DMS53 treated with DMSO at 0.1 percent for 48 hours (cell line): ENCODE results near the gene UBE2U.

Source experiments
- DNase-seq: peaks from one replicate; lab custom pipeline; 2025; ENCODE audit not compliant: unreplicated experiment; lab: John Stamatoyannopoulos, UW

Gene UBE2U, protein sequence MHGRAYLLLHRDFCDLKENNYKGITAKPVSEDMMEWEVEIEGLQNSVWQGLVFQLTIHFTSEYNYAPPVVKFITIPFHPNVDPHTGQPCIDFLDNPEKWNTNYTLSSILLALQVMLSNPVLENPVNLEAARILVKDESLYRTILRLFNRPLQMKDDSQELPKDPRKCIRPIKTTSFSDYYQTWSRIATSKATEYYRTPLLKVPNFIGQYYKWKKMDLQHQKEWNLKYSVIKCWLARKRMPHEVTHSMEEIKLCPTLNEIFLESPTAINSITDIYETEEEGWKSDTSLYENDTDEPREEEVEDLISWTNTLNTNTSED

DNA sequence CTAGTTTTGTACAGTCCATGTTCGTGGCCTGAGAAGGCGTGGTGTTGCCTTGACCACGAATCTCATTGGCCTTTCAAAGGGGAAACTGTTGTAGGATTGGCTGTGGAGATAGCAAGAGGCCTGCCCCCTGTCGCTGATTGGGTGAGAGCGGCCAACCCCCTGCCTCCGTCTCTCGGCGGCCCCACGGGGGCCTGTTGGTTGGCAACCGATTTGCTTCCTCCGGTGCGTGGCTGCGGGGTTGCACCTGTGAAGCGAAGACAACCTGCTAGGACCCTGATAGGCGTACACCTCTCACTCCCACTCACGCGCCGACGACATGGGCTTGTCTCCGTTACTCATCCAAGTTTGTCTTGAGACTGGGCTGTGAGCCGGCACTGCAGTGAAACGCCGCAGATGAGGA is at the start of gene UBE2U:
TSS of gene UBE2U (plus strand) at position 204 of the 400 bp plus-strand sequence. CDS start 428 bp downstream, outside the sequence.
- DNase-seq = no peak

DNA sequence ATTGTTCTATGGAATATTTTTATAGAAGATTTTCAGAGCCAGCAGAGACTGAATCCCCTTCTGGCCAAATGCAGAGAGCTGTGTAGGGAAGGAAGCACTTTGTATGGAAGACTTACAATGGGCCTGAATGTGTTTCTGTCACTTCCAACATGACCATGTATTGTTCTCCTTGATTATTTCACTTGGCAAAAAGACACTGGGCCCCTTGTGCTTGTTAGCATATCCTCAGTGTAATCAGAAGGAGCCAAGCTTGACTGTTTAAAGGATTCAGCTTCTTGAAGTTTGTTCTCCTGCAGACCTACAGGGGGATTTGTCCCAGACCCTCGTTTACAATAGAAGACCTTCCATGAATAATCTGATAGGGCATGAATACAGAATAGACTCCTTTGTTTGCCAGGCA is 48.1 kb upstream of the UBE2U start:
- DNase-seq = no peak

DNA sequence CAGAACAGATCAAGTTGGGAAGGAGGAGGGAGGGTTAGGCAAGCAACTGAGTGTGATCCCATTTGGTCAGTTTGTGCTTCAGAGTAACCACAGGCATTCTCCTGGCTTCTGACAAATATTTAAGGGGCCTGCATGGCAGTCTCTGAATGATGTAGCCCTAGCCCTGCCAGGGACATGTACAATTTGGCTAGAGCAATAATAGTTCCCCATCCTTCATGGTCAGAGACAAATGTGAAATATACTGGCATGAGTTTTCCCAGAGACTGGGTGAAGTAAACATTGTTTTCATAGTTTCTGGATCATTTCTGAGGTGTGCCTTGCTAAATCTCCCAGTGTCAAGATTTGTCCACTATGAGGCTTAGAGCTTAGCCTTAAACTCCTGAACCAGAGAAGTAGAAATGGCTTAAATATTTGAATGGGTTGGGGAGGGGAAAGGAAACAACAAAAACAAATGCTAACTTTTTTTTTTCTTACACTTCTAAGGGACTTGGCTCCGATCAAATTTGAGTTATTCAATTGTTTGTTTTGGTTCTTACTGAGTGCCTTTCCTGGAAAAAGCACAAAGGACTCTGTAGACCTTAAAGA is 42.0 kb upstream of the UBE2U start:
- no peak for DNase-seq

DNA sequence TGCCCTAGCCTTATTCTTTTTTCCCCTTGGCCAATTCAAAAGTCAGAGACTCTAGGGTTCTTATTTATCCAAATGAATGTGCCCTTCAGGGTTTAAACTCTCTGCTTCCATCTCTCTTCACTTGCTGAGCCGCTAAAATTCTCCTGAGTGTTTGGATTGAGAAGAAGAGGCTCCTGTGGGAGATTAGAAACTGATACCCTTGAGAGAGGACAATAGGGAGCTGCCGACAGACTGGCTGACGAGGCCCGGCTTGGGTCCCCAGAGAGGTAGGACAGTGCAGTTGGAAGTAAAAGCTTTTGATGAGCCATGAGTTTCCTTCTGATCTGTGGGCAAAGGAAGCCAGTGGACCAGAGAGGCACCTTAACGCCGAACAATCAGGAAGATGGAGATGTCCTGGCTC is 41.3 kb upstream of the UBE2U start:
- DNase-seq = no peak

DNA sequence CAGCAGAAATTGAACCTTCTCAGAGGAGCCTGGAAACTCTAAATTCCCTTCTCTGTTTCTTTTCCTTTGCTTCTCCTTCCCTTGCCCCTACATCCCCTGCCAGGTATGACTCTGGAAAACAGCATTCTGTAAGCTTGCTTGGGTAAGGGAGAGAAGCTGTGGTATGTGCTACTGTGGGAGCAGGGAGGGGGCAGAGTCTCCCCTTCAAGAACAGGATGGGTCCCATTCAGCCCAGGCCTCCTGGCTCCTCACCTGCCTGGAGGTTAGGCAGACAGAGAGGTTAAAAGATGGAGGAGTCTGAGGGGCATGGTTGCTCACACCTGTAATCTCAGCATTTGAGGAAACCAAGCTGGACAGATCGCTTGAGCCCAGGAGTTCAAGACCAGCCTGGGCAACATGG is 40.6 kb upstream of the UBE2U start:
- no peak for DNase-seq

DNA sequence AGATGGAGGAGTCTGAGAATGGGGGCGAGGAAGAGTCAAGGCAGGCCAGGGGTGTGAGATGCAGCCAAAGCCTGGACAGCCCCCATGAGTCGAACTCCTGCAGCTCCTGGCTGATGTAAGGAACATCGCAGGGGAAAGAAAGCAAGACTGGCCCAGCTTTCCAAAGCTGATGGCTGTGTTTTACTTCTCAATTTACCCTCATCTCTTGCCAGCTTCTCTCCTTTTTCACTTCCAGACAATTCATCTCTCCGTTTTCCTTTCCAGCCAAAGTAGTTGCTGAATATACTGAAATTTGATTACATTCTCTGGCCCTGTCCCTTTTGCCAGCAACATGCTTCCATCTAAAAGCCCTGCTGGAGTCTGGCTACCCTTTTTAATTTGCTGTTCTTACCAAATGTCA is 40.0 kb upstream of the UBE2U start:
- no peak for DNase-seq

DNA sequence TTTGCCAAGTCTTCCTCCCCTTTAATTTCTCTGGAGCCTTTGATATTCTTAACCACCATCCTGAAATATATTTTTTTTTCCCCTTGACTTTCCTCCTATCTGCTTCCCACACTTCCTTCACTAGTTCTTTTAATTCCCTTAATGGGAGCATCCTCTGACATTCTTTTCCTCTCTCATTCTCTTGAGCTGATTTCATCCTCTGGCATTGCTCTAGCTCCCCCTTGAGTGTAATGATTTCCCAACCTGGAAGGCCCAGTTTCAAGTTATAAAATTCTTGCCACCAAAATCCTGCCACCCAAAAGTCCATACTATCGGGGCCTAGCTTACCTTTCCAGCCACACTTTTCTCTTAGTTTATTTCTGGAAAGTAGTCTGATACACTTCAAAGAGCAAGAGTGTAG is 39.5 kb upstream of the UBE2U start:
- DNase-seq = peak; percentile 17

DNA sequence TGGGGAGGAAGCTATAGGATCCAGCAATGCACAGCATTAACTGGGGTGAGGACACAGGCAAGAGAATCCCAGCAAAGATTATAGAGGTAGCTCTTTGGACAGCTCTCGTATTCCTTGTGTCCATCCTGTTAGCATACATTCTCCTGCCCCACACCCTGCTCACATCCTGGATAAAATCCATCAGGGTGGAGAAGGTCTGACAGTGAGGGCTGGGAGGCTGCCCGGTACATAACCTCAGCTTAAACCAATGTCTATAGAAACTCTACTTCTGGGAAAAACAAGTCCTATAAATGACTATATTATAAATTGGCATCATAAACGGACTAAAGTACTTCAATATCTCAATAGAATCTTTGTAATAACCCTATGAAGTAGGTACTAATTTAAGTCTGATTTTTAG is 36.8 kb upstream of the UBE2U start:
- DNase-seq = no peak

DNA sequence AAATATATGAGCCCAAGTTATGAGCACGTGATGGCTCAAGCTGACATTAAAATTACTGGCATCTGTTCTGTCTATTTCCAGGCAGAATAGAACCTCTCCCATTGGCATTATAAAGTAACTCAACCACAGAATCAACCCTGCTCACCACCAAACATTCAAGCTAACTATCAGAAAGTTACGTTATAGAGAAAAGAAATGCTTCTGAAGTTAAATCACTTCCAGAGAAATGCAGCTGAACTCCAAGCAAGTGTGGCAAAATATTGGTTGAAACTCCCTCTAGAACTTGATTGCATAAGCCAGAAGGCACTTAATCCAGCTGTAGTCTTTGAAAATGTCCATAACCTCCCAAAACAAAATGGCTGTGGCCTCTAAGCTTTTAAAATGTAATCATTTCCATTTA is 36.2 kb upstream of the UBE2U start:
- no peak for DNase-seq

DNA sequence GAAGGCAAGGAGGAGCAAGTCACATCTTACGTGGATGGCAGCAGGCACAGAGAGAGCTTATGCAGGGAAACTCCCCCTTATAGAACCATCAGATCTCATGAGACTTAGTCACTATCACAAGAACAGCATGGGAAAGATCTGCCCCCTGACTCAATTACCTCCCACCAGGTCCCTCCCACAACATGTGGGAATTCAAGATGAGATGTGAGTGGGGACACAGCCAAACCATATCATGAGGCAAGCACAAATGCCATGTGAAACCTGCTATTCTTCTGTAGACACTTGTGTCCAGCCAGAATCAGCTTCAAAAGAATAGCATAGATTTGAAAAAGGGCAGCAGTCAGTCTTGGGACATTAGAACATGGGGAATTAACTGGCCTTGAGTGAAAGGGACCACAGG is 32.2 kb upstream of the UBE2U start:
- no peak for DNase-seq

DNA sequence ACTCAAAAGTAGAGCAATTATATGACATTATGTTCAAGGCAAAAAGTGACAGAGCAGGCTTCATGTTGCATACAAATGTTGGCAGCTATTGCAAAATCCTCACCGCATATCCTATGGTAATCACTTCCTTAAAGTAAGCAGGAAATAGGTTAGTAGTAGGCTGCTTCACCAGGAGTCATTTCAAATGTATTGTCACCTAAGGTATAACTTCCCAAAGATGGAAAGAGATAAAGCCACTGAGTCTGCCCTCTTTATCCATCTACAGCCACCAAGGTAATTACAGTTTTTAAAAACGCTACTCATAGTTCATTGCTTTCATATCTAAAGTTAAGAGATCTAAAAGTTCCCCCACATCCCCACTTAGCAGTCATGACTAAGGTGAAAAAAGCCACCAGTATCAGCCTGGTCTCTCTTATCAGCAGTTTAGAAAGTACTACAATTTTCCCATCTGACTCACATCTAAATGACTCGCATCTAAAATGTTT is 31.6 kb upstream of the UBE2U start:
- DNase-seq = peak; percentile 72

DNA sequence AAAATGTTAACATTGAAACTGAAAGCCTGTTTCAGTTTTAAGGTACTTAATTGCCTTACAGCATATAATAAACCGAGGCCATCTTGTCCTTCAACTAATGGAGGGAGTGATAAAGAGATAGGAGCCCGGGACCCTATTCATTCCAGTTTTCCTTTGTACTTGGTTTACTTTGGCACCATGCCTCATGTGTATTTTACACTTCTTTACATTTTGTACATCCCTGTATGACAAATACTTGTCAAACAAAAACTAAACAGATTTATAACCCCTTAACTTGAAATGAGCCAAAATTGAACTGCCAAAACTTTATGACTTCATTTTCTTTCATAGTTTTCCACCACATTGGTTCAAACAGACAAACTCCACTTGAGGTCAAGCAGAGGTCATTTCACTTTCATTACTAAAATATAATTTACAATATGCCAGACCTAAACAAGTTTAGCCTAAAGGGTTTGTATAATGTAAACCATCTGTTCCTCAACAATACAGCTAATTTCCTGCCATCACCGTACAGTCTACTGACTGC is 30.9 kb upstream of the UBE2U start:
- peak; percentile 94 for DNase-seq

DNA sequence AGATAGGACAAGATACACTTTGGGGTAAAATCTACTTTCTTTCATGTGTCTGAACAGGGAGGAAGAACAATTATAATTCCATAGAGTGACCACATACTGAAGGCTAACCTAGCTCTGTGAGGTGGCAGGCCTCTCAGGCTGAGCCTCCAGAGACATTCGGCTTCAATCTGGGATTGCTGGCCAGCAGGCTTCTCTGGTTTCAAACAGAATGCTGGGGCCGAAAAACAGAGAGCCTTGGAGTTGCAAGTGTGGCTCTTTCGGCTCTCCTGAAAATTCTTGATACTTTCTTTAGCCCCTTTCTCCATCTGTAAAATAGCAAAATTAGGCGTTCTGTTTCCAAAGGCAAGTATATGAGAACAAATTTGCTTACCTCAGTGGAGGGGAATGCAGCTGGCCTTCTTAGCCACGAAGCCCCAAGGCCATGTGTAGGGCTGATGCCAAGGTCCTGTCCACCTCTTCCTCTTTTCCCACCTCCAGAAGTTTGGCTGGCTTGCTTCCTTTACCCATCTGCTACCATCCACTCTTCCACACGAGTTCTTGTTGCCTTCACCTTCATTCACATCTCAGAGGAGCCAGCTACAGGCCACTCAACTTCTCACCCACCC is 30.0 kb upstream of the UBE2U start:
- no peak for DNase-seq

DNA sequence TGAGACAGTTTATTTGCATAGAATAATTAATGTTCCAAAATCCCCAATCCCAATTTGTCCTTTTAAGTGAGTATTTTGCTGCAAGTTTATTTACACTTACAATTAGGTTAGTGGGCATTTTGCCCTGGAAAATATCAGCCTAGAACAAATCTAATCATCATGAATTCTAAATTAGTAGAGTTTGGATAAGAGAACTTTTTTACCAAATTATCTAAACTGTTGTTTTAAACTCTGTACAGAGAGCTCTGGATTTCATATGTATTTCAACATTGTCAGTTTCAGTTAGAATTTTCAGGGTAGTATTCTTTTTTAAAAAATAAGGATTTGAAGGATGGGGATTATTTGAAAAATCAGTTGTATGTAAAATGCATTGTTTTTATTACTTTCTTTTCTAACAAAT is 27.8 kb upstream of the UBE2U start:
- no peak for DNase-seq

DNA sequence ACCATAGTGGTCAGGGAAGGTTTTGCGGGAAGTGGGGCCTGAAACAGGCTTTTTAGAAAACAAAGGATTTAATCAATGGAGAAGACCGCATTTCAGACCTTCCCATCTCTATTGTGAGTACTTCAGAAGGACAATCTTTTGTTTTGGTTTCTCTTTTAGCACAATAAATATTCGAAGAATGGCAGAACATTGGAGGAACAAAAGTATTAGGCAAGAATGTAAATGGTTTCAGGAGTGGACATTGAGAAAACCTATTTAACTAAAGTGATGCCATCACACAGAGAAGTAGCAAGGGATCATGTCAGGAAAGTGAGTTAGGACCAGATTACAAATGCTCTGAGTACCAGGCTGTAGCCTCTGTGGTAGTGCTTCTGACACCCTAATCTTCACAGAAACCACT is 26.8 kb upstream of the UBE2U start:
- no peak for DNase-seq

DNA sequence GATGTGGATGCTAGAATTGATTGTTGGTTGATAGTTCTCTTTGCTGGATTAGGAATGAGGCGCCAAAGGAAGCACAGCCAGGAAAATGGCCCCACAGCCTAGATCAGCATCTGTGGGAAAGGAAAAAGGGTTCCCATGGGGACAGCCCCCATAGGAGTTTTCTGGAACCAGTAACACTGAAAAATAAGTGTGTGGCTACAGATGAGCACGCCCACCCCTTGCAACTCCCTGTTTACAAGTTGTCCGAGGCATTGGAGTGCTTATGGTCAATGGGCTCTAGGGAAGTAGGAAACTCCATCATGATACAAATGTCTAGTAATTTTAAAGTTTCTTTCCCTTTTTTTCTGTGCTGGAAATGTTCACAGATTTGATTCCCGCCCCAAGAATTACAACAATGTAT is 23.8 kb upstream of the UBE2U start:
- no peak for DNase-seq

DNA sequence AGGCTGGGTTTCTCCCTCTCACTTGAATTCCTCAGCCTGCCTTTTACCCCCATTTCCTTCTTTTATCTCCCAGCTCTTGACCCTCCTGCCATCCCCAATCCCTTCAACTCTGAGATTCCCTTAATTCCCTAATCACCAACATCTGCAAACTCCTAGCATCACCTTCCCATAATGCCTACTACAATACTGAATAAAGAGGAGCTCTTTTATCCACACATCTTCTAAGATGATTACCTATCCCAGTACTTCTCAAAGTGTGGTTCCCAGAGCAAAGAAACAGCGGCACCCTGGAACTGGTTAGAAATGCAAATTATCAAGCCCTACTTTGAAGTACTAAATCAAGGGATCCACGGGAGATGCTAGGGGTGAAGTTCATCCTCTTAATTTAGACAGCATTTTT is 21.2 kb upstream of the UBE2U start:
- DNase-seq = no peak

DNA sequence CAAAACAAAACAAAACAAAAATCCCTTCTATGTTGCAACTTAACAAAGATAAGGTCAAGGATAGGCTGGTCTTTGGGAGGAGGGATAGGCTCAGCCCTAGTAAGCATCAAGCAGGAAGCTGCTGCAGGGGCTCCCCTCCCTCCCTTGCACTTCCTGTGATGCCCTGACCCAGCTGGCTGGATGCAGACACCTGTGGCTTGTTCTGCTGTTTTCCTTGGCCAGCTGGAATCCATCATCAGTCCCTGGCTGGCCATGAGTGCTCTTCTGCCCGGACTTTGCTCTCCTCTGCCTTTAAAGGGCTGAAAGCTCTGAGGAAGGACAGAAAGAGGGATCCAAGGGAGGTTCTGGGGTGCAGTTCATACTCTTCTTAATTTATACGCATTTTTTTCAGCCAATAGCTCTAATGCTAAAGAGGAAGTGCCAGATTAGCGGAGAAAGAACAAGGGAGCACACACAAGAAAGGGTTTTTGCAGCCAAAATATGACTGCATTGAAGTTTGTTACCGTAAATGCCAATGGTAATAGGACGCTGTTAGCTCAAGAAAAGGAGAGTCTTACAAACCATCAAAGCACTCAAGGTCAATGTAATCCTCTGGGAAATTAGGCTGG is 19.9 kb upstream of the UBE2U start:
- peak; percentile 96 for DNase-seq

DNA sequence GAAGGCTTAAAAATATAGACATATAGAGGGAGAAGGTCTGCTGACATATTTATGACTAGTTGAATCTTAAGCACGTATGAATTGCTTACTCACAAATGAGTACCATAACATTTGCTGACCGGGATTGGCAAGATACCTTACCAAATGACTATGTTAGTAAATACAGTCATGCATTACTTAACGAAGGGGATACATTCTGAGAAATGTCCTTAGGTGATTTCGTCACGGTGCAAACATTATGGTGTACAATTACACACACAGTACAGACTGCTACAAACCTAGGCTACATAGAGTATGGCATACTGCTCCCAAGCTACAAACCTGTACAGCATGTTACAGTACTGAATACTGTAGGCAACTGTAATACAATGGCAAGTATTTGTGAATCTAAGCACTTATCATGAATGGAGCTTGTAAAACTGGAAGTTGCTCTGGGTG is 19.4 kb upstream of the UBE2U start:
- peak; percentile 82 for DNase-seq

DNA sequence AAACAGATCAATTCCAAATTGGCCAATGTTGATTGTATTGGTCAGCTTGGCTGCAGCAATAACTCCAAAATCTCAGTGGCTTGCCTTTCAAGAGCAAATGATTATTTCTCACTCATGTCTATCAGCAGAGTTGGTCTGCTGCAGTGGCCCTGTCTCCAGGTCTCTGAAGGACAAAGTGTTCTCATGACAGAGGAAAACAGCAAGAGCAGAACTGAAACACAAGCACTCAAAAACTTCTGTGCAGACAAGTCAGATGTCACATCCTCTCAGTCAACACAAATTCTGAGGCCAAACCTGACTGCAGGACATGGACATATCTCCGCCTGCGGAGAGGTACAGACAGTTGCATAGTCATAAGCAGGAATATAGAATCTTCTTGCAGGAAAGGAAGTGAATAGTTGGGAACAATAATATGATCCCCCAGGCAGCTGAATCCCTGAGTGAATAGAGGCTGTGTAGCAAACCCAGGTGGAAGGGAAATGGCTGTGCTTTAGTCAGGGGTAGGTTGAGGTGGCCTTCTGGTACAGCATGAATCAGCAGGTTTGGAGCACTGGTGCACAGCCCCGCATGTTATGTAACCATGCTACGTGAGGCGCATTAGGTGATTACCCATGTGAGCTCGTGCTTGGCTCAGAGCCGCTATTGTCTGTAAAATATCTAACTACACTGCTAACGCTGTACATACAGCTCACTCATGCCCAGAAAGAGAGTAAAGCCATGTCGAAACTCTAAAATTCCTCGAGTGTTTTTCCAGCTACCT is 17.1 kb upstream of the UBE2U start:
- DNase-seq = no peak

DNA sequence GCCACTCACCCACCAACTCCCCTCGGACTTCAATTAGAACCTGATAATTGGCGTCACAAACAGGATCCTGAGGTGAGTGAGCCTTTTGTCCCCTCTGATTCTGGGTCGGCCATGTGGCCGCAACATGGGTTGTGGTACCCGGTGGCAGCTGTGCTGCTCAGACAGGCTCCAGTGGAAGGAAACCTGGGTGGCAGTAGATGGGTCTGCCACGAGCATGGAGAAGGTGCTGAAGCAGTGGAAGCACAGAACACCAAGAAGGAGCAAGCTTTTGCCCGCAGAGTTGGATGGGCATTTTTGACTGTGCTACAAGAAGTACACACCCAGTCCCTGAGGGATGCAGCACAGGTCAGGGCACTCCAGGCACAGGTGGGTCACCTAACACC is 16.5 kb upstream of the UBE2U start:
- DNase-seq = no peak
